Parathyroid adenoma (tissue), 2 donors: ENCODE results near the gene QRFP.

Source experiments
- H2AFZ ChIP-seq: fragments of 300-600 bp; sonication (generic); one replicate; pipeline ENCODE4 v1.7.0; 2017; ENCODE audit warnings: antibody characterized with exemption, mild to moderate bottlenecking
- H3K27ac ChIP-seq: fragments of 300-600 bp; sonication (generic); one replicate; pipeline ENCODE4 v1.7.0; 2017
- H3K27me3 ChIP-seq: fragments of 300-600 bp; sonication (generic); one replicate; pipeline ENCODE4 v1.7.0; 2017; ENCODE audit warnings: low read length; ENCODE audit not compliant: control insufficient read depth, insufficient read depth
- H3K36me3 ChIP-seq: fragments of 300-600 bp; sonication (generic); one replicate; pipeline ENCODE4 v1.7.0; 2017; ENCODE audit warnings: low read length; ENCODE audit not compliant: control insufficient read depth, insufficient read depth
- H3K4me1 ChIP-seq: fragments of 300-600 bp; sonication (generic); one replicate; pipeline ENCODE4 v1.7.0; 2017; ENCODE audit warnings: control low read depth
- H3K4me2 ChIP-seq: fragments of 300-600 bp; sonication (generic); one replicate; pipeline ENCODE4 v1.7.0; 2017; ENCODE audit warnings: low read length
- H3K4me3 ChIP-seq: fragments of 300-600 bp; sonication (generic); one replicate; pipeline ENCODE4 v1.7.0; 2017; ENCODE audit warnings: low read depth, low read length
- H3K79me2 ChIP-seq: fragments of 300-600 bp; sonication (generic); one replicate; pipeline ENCODE4 v1.7.0; 2017; ENCODE audit warnings: control low read depth
- H3K9ac ChIP-seq: fragments of 300-600 bp; sonication (generic); one replicate; pipeline ENCODE4 v1.7.0; 2017; ENCODE audit warnings: mild to moderate bottlenecking
- H3K9me3 ChIP-seq: fragments of 300-600 bp; sonication (generic); one replicate; pipeline ENCODE4 v1.7.0; 2017; ENCODE audit warnings: low read length; ENCODE audit not compliant: control insufficient read depth
- TF ChIP-seq, protein P1 (sequence below): fragments of 300-600 bp; sonication (generic); IDR thresholded peaks from one replicate; pipeline ENCODE4 v1.7.0; 2017; ENCODE audit warnings: antibody characterized with exemption, mild to moderate bottlenecking
- donor health status: primary hyperparathyroidism.

The QRFP gene

GRCh38 chr9:130925050-130925678 is 28.6 kb upstream of the QRFP start:
- no peaks in the 10 kb centered on the region for H3K9me3 ChIP-seq
- H3K4me1 ChIP-seq = peaks cover 16% of the 10 kb centered on the region
- no peaks in the 10 kb centered on the region for H3K27me3 ChIP-seq
- H3K9ac ChIP-seq = no peak overlapping the region
- H3K4me3 ChIP-seq = no peak overlapping the region
- no peak overlapping the region for H3K4me2 ChIP-seq
- H3K36me3 ChIP-seq = no peaks in the 10 kb centered on the region
- TF ChIP-seq, protein P1, sequence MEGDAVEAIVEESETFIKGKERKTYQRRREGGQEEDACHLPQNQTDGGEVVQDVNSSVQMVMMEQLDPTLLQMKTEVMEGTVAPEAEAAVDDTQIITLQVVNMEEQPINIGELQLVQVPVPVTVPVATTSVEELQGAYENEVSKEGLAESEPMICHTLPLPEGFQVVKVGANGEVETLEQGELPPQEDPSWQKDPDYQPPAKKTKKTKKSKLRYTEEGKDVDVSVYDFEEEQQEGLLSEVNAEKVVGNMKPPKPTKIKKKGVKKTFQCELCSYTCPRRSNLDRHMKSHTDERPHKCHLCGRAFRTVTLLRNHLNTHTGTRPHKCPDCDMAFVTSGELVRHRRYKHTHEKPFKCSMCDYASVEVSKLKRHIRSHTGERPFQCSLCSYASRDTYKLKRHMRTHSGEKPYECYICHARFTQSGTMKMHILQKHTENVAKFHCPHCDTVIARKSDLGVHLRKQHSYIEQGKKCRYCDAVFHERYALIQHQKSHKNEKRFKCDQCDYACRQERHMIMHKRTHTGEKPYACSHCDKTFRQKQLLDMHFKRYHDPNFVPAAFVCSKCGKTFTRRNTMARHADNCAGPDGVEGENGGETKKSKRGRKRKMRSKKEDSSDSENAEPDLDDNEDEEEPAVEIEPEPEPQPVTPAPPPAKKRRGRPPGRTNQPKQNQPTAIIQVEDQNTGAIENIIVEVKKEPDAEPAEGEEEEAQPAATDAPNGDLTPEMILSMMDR = no peak
- H3K79me2 ChIP-seq = no peaks in the 10 kb centered on the region
- no peak overlapping the region for H2AFZ ChIP-seq
- no peak overlapping the region for H3K27ac ChIP-seq

- no peak overlapping the region for H3K4me2 ChIP-seq
- no peak overlapping the region for H3K27ac ChIP-seq
- H3K4me3 ChIP-seq = no peak overlapping the region
- H3K4me1 ChIP-seq = peaks cover 12% of the 10 kb centered on the region
- H3K27me3 ChIP-seq = no peaks in the 10 kb centered on the region
- H2AFZ ChIP-seq = no peak overlapping the region
- TF ChIP-seq, protein P1 = no peak
- H3K9ac ChIP-seq = no peak overlapping the region
- no peaks in the 10 kb centered on the region for H3K79me2 ChIP-seq
- H3K9me3 ChIP-seq = no peaks in the 10 kb centered on the region
- no peaks in the 10 kb centered on the region for H3K36me3 ChIP-seq
Observed at GRCh38 chr9:130924448-130924788, 27.8 kb upstream of the QRFP start.

DNA sequence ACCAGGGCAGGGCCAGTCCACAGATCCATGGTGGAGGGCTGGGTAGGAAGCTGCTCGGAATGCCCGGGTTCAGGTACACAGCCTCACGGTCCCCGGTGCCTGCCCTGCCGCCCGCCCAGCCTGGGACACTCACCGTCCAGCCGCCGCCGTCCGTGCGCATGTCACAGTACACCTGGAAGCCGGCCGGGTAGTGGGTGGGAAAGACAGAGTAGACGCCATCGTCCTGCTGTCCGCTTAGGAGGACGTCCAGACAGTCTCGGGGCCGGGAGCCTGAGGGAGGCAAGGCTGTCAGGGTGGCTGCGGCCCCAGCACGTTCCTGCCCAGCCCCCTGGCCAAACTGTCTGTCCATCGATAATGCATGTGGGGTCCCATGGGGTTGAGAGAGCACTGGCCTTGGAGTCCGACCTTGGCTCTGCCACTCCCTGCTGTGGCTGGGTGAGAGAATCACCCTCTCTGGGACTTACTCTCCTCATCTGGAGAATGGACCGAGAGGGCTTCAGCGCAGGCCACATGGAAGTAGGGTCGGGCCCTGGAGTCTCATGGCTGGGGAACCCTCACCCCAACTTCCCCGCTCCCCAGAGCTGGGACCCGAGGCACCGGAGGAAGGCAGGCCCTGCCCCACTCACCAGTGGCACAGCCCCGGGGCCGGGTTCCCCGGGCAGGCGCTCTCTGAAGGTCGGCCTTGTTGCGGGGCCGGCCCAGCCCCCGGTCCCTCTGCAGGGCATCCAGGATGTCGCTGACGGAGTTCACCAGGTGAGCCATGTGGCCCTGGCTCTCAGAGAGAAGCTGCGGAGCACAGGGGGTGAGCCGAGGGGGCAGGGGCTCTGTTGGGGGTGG is 27.2 kb upstream of the QRFP start:
- H3K9ac ChIP-seq = no peak overlapping the region

DNA sequence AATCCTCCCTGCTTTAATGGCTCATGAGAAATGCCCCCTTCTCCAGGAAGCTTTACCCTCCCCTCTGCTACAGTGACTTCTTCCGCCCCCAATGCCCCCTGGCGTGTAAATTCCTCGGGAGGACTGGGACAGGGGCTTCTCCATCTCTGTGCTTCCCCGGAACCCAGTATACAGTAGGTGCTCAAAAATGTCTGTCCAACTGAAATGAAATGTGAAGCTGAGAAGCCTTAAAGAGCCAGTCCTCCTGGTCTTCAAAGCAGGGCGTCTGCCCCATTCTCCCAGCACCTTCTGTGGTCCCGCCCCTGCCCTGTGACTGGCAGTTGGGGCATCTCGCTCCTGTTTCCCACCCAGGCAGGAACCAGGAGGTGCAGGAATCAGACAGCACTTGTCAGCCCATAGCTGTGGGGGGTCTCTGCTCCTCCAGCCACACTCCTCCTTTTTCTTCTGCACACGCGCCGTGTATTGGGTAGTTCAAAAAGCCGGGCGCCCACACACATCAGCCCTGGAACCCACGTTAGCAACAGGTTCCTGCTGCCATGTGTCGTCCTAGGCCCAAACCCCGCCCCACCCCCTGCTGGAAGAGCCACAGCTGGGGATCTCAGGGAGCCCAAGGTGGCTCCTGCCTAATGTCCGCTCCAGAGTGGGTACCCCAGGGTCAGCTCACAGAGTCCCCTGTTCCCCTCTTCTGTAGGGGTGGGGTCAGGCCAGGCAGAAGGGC is 26.4 kb upstream of the QRFP start:
- no peak overlapping the region for H2AFZ ChIP-seq
- TF ChIP-seq, protein P1 = no peak
- H3K79me2 ChIP-seq = no peaks in the 10 kb centered on the region
- H3K27me3 ChIP-seq = no peaks in the 10 kb centered on the region
- no peaks in the 10 kb centered on the region for H3K36me3 ChIP-seq
- H3K9me3 ChIP-seq = no peaks in the 10 kb centered on the region
- H3K27ac ChIP-seq = no peak overlapping the region
- H3K4me2 ChIP-seq = no peak overlapping the region
- H3K9ac ChIP-seq = no peak overlapping the region
- H3K4me3 ChIP-seq = no peak overlapping the region
- H3K4me1 ChIP-seq = peaks cover 4% of the 10 kb centered on the region

More for the DNA sequence above, 27.2 kb upstream of the QRFP start:
- Histone ChIP-seq H3K4me2 (no peak overlapping the region), H3K9me3 (no peaks in the 10 kb centered on the region), H3K27ac (no peak overlapping the region), H3K36me3 (no peaks in the 10 kb centered on the region), H3K27me3 (no peaks in the 10 kb centered on the region), H3K4me3 (no peak overlapping the region), H3K4me1 (peaks cover 12% of the 10 kb centered on the region), H2AFZ (no peak overlapping the region), H3K79me2 (no peaks in the 10 kb centered on the region)
- TF ChIP-seq, protein P1 = no peak
